K562 (cell line): ENCODE results near the gene DNAJC11. TPM values are rescaled to one million over a fixed set of nuclear protein-coding genes. Genes with fewer than 3 reads are reported as not detected.

Experiments used
- BRD9 ChIP-seq: fragments of 450-650 bp; IDR thresholded peaks from 2 replicates; pipeline ENCODE4 v1.6.1; 2018; ENCODE audit warnings: low read depth; ENCODE audit not compliant: partially characterized antibody
- CBFA2T3 ChIP-seq: fragments of 450-650 bp; IDR thresholded peaks from 2 replicates; pipeline ENCODE4 v1.6.1; 2017
- CLOCK ChIP-seq: fragments of 250-450 bp; sonication (Bioruptor Pico); IDR thresholded peaks from 2 replicates; pipeline ENCODE4 v1.4.0; 2020; ENCODE audit warnings: mild to moderate bottlenecking, moderate library complexity, borderline replicate concordance
- CREB1 ChIP-seq, 2 experiments: sonication (generic) in 1 of 2; formaldehyde crosslinking in 1 of 2; IDR thresholded peaks; 2 replicates each; pipeline versions ENCODE4 v1.6.1 to v1.8.0; 2012 to 2022; ENCODE audit warnings: inconsistent platforms in 1 of 2, mild to moderate bottlenecking in 1 of 2, missing genetic modification reagents in 1 of 2, moderate library complexity in 1 of 2
- EP300 ChIP-seq: IDR thresholded peaks from 2 replicates; pipeline ENCODE4 v1.6.1; 2012; ENCODE audit warnings: low read length, improper control_type of control experiment
- ETV1 ChIP-seq: fragments of 450-650 bp; conservative IDR thresholded peaks from 2 replicates; pipeline ENCODE4 v1.6.1; 2016; ENCODE audit warnings: missing genetic modification characterization, control low read depth, low read depth, missing compliant biosample characterization
- GTF2E2 ChIP-seq: fragments of 200-800 bp; sonication (Bioruptor generic); IDR thresholded peaks from 2 replicates; pipeline ENCODE4 v1.6.1; 2016; ENCODE audit warnings: missing genetic modification characterization, missing compliant biosample characterization
- KLF13 ChIP-seq: fragments of 450-650 bp; IDR thresholded peaks from 2 replicates; pipeline ENCODE4 v1.6.1; 2016; ENCODE audit warnings: missing genetic modification characterization, low read depth, mild to moderate bottlenecking, missing compliant biosample characterization, moderate library complexity, borderline replicate concordance
- MAFF ChIP-seq: IDR thresholded peaks from 2 replicates; pipeline ENCODE4 v1.6.1; 2012; ENCODE audit warnings: low read length, improper control_type of control experiment
- MTF1 ChIP-seq: fragments of 250-450 bp; sonication (Bioruptor Pico); IDR thresholded peaks from 2 replicates; pipeline ENCODE4 v1.9.0; 2021; ENCODE audit warnings: moderate library complexity, mild to moderate bottlenecking, inconsistent platforms, borderline replicate concordance
- NEUROD1 ChIP-seq: fragments of 150-350 bp; IDR thresholded peaks from 2 replicates; pipeline ENCODE4 v1.6.1; 2014; ENCODE audit warnings: borderline replicate concordance, low read length, low read depth; ENCODE audit not compliant: partially characterized antibody
- NR0B1 ChIP-seq: fragments of 450-650 bp; IDR thresholded peaks from one replicate; pipeline ENCODE4 v1.6.1; 2018; ENCODE audit warnings: mild to moderate bottlenecking, moderate library complexity; ENCODE audit not compliant: partially characterized antibody
- POLR2B ChIP-seq: fragments of 450-650 bp; IDR thresholded peaks from 2 replicates; pipeline ENCODE4 v1.6.1; 2018; ENCODE audit warnings: low read depth; ENCODE audit not compliant: partially characterized antibody
- SMAD2 ChIP-seq: fragments of 150-350 bp; IDR thresholded peaks from 2 replicates; pipeline ENCODE4 v1.6.1; 2014; ENCODE audit warnings: low read depth, mild to moderate bottlenecking, low read length
- TCF3 ChIP-seq: sonication (generic); formaldehyde crosslinking; IDR thresholded peaks from 2 replicates; pipeline ENCODE4 v1.4.0; 2020; ENCODE audit warnings: mild to moderate bottlenecking, missing genetic modification reagents
- ZBTB17 ChIP-seq: fragments of 450-650 bp; formaldehyde crosslinking; IDR thresholded peaks from 2 replicates; pipeline ENCODE4 v1.4.0; 2020; ENCODE audit warnings: mild to moderate bottlenecking
- ZBTB9 ChIP-seq: fragments of 450-650 bp; formaldehyde crosslinking; IDR thresholded peaks from 2 replicates; pipeline ENCODE4 v1.4.0; 2020; ENCODE audit warnings: mild to moderate bottlenecking, moderate library complexity
- ZNF263 ChIP-seq: sonication (generic); formaldehyde crosslinking; IDR thresholded peaks from 2 replicates; pipeline ENCODE4 v1.8.0; 2022; ENCODE audit warnings: mild to moderate bottlenecking, missing genetic modification reagents, borderline replicate concordance
- ZNF707 ChIP-seq: fragments of 250-450 bp; sonication (Bioruptor Pico); conservative IDR thresholded peaks from 2 replicates; pipeline ENCODE4 v1.8.0; 2022; ENCODE audit warnings: inconsistent platforms, mild to moderate bottlenecking, moderate library complexity
- ZNF830 ChIP-seq: fragments of 250-450 bp; sonication (Bioruptor Pico); IDR thresholded peaks from 2 replicates; pipeline ENCODE4 v1.5.0; 2021; ENCODE audit warnings: mild to moderate bottlenecking
- polyA plus RNA-seq, 8 experiments: library from polyadenylated mRNA; depleted of rRNA in 4 of 8; stranded (reverse) in 5 of 8; unstranded in 3 of 8; fragments of >200 nt; fragmentation: Nextera tagmentation in 2 of 8; fragmentation: Illumina TruSeq in 1 of 8; extraction: Ambion mirVana in 2 of 8; extraction: Trizol in 1 of 8; gene quantifications; 2 replicates each; pipeline versions ENCODE4 v1.2.1 to v1.2.3, GENCODE V29; 2011 to 2014; ENCODE audit warnings: inconsistent platforms in 1 of 8, missing spikeins in 1 of 8
- total RNA-seq, 7 experiments: library from RNA; depleted of rRNA in 6 of 7; stranded (reverse); fragments of >200 nt in 6 of 7; fragmentation: Illumina TruSeq in 2 of 7; extraction: Trizol in 2 of 7; gene quantifications; 2 replicates each; pipeline versions ENCODE4 v1.2.1 to v1.2.3, GENCODE V29; 2011 to 2021; ENCODE audit warnings: low replicate concordance in 1 of 7
- TF ChIP-seq, protein P1 (sequence below): IDR thresholded peaks from 2 replicates; pipeline ENCODE4 v1.6.1; 2012; ENCODE audit warnings: low read depth, low read length, improper control_type of control experiment, borderline replicate concordance

DNAJC11 gene
- total and polyA plus RNA-seq, 9 of the 15 experiments (the other 6 are each of a cell fraction or from before 2014, with no cell fraction given), result 14.1 to 123 (median 76.6) TPM

DNA sequence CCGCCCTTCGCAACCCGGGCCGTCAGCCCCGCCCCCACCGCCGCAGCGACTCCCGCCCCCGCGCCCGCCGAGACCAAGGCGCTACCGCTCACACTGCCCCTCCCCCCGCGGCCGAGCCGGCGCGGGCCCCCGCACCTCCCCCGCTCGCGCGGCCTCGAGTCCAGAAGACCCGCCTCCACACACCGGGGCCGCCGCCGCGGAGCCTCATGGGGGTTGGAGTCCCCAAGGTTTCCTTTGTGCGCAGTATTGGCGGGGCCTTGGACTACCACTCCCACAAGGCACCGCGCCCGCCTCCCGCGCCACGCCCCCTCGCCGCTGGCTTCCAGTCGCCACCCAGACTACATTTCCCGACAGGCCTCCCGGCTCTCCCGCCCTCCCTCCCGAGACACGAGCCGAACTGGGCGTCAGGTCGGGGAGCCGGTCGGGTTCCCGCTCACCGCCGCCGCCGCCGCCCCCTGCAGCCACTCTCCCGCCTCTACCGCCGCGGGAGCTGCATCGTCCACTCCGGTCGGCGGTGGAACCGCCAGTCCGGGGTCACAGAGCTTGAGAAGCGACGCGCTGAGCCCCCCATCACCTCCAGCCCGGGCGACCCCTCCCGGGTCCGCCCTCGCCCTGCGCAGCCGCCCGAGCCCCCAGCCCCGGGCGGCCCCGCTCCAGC lies 88.1 kb downstream of the DNAJC11 start, which contains the start of gene PHF13 (continued):
- TF ChIP-seq ZNF830 (no peak), NEUROD1 (peak; percentile 45), TCF3 (no peak), KLF13 (tag) (peak; percentile 95), CBFA2T3 (no peak), MAFF (no peak), SMAD2 (no peak; the same call in 1 of the 2 replicates), ZNF263 (CRISPR knock-in tag) (no peak), NR0B1 (no peak), ZBTB9 (CRISPR knock-in tag) (peak; percentile 81), CREB1 (IDR thresholded peaks at IDR 0.05) (peak; percentile 66), CREB1 (CRISPR knock-in tag; IDR thresholded peaks at IDR 0.05) (peak; percentile 75), BRD9 (no peak), ZNF707 (no peak), CLOCK (CRISPR knock-in tag) (no peak), POLR2B (peak; percentile 35), EP300 (no peak), ETV1 (no peak), MTF1 (no peak), ZBTB17 (no peak), GTF2E2 (tag) (no peak)
- TF ChIP-seq, protein P1, sequence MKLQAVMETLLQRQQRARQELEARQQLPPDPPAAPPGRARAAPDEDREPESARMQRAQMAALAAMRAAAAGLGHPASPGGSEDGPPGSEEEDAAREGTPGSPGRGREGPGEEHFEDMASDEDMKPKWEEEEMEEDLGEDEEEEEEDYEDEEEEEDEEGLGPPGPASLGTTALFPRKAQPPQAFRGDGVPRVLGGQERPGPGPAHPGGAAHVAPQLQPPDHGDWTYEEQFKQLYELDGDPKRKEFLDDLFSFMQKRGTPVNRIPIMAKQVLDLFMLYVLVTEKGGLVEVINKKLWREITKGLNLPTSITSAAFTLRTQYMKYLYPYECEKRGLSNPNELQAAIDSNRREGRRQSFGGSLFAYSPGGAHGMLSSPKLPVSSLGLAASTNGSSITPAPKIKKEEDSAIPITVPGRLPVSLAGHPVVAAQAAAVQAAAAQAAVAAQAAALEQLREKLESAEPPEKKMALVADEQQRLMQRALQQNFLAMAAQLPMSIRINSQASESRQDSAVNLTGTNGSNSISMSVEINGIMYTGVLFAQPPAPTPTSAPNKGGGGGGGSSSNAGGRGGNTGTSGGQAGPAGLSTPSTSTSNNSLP, result no peak
